Mesothelial cell of epicardium (in vitro differentiated cells): ENCODE results near the gene MIB2. TPM values are rescaled to one million over a fixed set of nuclear protein-coding genes. Genes with fewer than 3 reads are reported as not detected.

Source experiments
- DNase-seq, 2 experiments: peaks; one replicate each; pipeline ENCODE4 v3.0.0; 2021; ENCODE audit warnings: low spot score in 2 of 2; ENCODE audit not compliant: unreplicated experiment in 2 of 2
- H3K27ac Mint-ChIP-seq: 2 replicates; pipeline ENCODE4 v1.8.0; 2021; ENCODE audit warnings: mixed read lengths
- H3K27me3 Mint-ChIP-seq: 2 replicates; pipeline ENCODE4 v1.8.0; 2021; ENCODE audit warnings: low read depth, mixed read lengths
- H3K36me3 Mint-ChIP-seq: 2 replicates; pipeline ENCODE4 v1.8.0; 2021; ENCODE audit warnings: mixed read lengths
- H3K4me1 Mint-ChIP-seq: 2 replicates; pipeline ENCODE4 v1.8.0; 2021; ENCODE audit warnings: mixed read lengths
- H3K4me3 Mint-ChIP-seq: 2 replicates; pipeline ENCODE4 v1.8.0; 2021; ENCODE audit warnings: mild to moderate bottlenecking, moderate library complexity, mixed read lengths
- H3K9me3 Mint-ChIP-seq: 2 replicates; pipeline ENCODE4 v1.8.0; 2021; ENCODE audit warnings: mixed read lengths
- CTCF ChIP-seq: fragments of 200-600 bp; sonication (generic); IDR thresholded peaks from one replicate; pipeline ENCODE4 v1.5.0; 2021; ENCODE audit warnings: antibody characterized with exemption; ENCODE audit not compliant: unreplicated experiment
- total RNA-seq: library from RNA; stranded (reverse); gene quantifications from 3 replicates; pipeline ENCODE4 v1.2.1, GENCODE V29; 2021

MIB2 gene
- total RNA-seq, 1 donor from 2014 or later, result 117 TPM

GRCh38 chr1:1678581-1679380, 63.5 kb downstream of the MIB2 start:
- no peak for TF ChIP-seq CTCF
- H3K4me1 Mint-ChIP-seq, result peaks cover 3% of the 10 kb centered on the region

More at GRCh38 chr1:1678581-1679380, 63.5 kb downstream of the MIB2 start:
- peaks cover 8% of the 10 kb centered on the region for H3K36me3 Mint-ChIP-seq
- H3K27me3 Mint-ChIP-seq, result no peaks in the 10 kb centered on the region
- H3K27ac Mint-ChIP-seq, result peak overlapping the region; percentile 25
- H3K9me3 Mint-ChIP-seq, result no peaks in the 10 kb centered on the region
- DNase-seq, result no peak
- H3K4me3 Mint-ChIP-seq, result no peak overlapping the region

Other genes starting within 250 kb of the MIB2 start
- 75.5 to 78.6 TPM (median 78.3 TPM) in 3 replicates for gene AURKAIP1, start 240.3 kb upstream of the MIB2 start, total RNA-seq
- gene CCNL2, start 216.2 kb upstream of the MIB2 start, total RNA-seq, result 396 to 423 TPM (median 405 TPM) in 3 replicates
- 87.9 to 98.2 TPM (median 94.7 TPM) in 3 replicates for gene MRPL20, start 208.2 kb upstream of the MIB2 start, total RNA-seq
- gene ANKRD65, start 194.2 kb upstream of the MIB2 start, total RNA-seq, result 10.9 to 12.3 TPM (median 11.3 TPM) in 3 replicates
- gene VWA1, start 179.8 kb upstream of the MIB2 start, total RNA-seq, result 57.0 to 59.1 TPM (median 57.7 TPM) in 3 replicates
- 2.2 to 3.9 TPM (median 2.9 TPM) in 3 replicates for gene ATAD3C, start 165.8 kb upstream of the MIB2 start, total RNA-seq
- gene ATAD3B, start 143.7 kb upstream of the MIB2 start, total RNA-seq, result 38.5 to 43.6 TPM (median 39.2 TPM) in 3 replicates
- gene ATAD3A, start 103.3 kb upstream of the MIB2 start, total RNA-seq, result 31.8 to 35.4 TPM (median 35.3 TPM) in 3 replicates
- 16.7 to 18.3 TPM (median 17.3 TPM) in 3 replicates for gene TMEM240, start 74.9 kb upstream of the MIB2 start, total RNA-seq
- gene SSU72, start 40.6 kb upstream of the MIB2 start, total RNA-seq, result 97.2 to 98.8 TPM (median 97.4 TPM) in 3 replicates
- gene FNDC10, start 15.4 kb upstream of the MIB2 start, total RNA-seq, result 5.4 to 6.2 TPM (median 5.4 TPM) in 3 replicates
- gene MMP23B, start 16.7 kb downstream of the MIB2 start, total RNA-seq, result 63.8 to 70.3 TPM (median 65.4 TPM) in 3 replicates
- 25.2 to 27.2 TPM (median 26.6 TPM) in 3 replicates for gene CDK11B, start 43.5 kb downstream of the MIB2 start, total RNA-seq
- 112 to 119 TPM (median 113 TPM) in 3 replicates for gene SLC35E2B, start 77.3 kb downstream of the MIB2 start, total RNA-seq
- 47.9 to 54.2 TPM (median 52.8 TPM) in 3 replicates for gene CDK11A, start 108.9 kb downstream of the MIB2 start, total RNA-seq
- gene NADK, start 163.0 kb downstream of the MIB2 start, total RNA-seq, result 77.7 to 79.9 TPM (median 78.2 TPM) in 3 replicates